ENCODE measurements around the gene ADAMTS20.

ADAMTS20 gene

DNA sequence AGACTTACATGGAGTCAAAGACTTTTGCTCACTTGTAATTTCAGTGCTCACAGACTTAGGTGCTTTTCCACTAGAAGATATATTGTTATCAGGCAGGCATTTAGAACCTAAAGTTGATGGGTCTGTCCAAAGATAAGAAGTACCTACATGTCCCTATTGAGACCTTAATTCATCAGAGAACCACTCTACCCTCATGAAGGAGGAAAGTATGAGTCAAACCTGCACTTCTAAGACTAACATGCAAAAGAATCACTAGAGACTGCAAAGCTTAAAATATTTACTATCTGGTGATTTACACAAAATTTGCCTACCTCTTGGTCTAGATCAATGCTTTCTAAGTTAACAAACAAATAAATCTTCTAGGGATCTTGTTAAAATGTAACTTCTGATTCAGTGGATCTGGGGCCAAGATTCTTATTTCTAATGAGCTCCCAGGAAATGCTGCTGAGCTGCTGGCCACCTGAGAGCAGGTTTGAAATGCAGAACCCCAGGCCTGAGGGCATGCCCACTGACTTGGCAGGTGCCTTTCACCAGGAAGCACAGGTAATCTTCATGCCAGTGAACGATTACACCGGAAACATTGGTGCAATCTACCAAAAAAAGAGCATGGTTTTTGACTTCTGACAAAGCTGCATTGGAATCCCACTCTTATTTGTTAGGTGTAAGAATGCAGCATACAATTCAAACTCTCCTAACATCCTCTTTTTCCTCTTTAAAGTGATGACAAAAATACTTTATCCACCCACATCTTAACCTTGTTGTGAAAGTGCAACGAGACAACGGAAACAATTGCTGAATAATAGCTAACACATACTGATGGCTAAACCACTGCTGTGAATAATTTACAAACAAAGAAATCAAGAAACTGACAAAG, 214.2 kb downstream of the ADAMTS20 start:
- WGBS, 2 experiments (ENCODE audit: insufficient coverage in 2 of 2) = 85 to 87% methylated on average over 2 of the region's 4 CpGs
- Histone ChIP-seq H3K36me3 (ENCODE audit: control insufficient read depth, insufficient read depth, low read length) (no peaks in the 10 kb centered on the region), H3K27ac (ENCODE audit: low read depth, low read length, severe bottlenecking) (no peak overlapping the region), H3K9me3 (ENCODE audit: control insufficient read depth, low read length) (no peaks in the 10 kb centered on the region), H3K4me3 (ENCODE audit: extremely low read depth, insufficient read depth, low read length, poor library complexity, severe bottlenecking) (no peak overlapping the region), H3K4me1 (ENCODE audit: control insufficient read depth, insufficient read depth, low read length, poor library complexity, severe bottlenecking) (peaks cover 14% of the 10 kb centered on the region)

DNA sequence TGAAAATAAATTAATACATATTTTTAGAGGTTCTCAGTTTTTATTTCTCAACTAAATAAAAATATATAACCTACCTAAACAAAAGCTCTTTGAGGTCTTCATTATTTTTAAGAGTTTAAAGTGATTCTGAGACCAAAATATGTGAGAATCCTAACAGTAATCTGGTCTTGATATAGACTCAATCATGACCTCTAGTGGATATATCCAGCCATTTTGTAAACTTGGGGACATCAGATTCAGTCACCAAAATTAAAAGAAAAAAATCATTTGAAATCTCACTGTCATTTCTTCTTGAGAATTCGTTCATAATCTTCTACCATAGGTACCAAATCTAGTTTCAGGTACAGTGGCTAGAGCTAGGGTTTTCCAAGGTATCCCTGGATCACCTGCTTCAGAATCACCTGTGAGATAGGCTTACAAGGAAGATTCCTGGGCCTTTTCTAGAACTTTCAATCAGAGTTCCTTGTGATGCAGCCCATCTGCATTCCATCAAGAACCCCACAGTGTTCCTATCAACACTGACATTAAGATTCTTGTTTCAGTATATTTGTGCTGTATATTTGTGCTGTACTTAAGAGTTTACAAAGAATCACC, 214.9 kb downstream of the ADAMTS20 start:
- no peak overlapping the region for H3K27ac ChIP-seq (ENCODE audit: low read depth, low read length, severe bottlenecking)
- 0% methylated on average over 1 of the region's 1 CpG; no CpG with 5 or more reads in 1 of the 2 experiments for WGBS, 2 experiments (ENCODE audit: insufficient coverage in 2 of 2)
- no peaks in the 10 kb centered on the region for H3K9me3 ChIP-seq (ENCODE audit: control insufficient read depth, low read length)
- peaks cover 14% of the 10 kb centered on the region for H3K4me1 ChIP-seq (ENCODE audit: control insufficient read depth, insufficient read depth, low read length, poor library complexity, severe bottlenecking)
- H3K4me3 ChIP-seq (ENCODE audit: extremely low read depth, insufficient read depth, low read length, poor library complexity, severe bottlenecking) = no peak overlapping the region
- H3K36me3 ChIP-seq (ENCODE audit: control insufficient read depth, insufficient read depth, low read length) = no peaks in the 10 kb centered on the region

GRCh38 chr12:43333644-43334043, 218.4 kb downstream of the ADAMTS20 start:
- Histone ChIP-seq H3K27ac (ENCODE audit: low read depth, low read length, severe bottlenecking) (peak overlapping the region; percentile 70), H3K4me3 (ENCODE audit: extremely low read depth, insufficient read depth, low read length, poor library complexity, severe bottlenecking) (no peak overlapping the region), H3K36me3 (ENCODE audit: control insufficient read depth, insufficient read depth, low read length) (no peaks in the 10 kb centered on the region), H3K4me1 (ENCODE audit: control insufficient read depth, insufficient read depth, low read length, poor library complexity, severe bottlenecking) (peaks cover 14% of the 10 kb centered on the region), H3K9me3 (ENCODE audit: control insufficient read depth, low read length) (no peaks in the 10 kb centered on the region)
- WGBS, 2 experiments (ENCODE audit: insufficient coverage in 2 of 2) = 100% methylated on average over 2 of the region's 2 CpGs; no CpG with 5 or more reads in 1 of the 2 experiments

GRCh38 chr12:43332977-43333640, 218.9 kb downstream of the ADAMTS20 start:
- Histone ChIP-seq H3K4me1 (ENCODE audit: control insufficient read depth, insufficient read depth, low read length, poor library complexity, severe bottlenecking) (peaks cover 11% of the 10 kb centered on the region), H3K4me3 (ENCODE audit: extremely low read depth, insufficient read depth, low read length, poor library complexity, severe bottlenecking) (no peak overlapping the region), H3K9me3 (ENCODE audit: control insufficient read depth, low read length) (no peaks in the 10 kb centered on the region), H3K36me3 (ENCODE audit: control insufficient read depth, insufficient read depth, low read length) (no peaks in the 10 kb centered on the region), H3K27ac (ENCODE audit: low read depth, low read length, severe bottlenecking) (peak overlapping the region; percentile 70)
- 100% methylated on average over 1 of the region's 2 CpGs; no CpG with 5 or more reads in 1 of the 2 experiments for WGBS, 2 experiments (ENCODE audit: insufficient coverage in 2 of 2)

GRCh38 chr12:43331935-43332334, 220.1 kb downstream of the ADAMTS20 start:
- H3K9me3 ChIP-seq (ENCODE audit: control insufficient read depth, low read length) = no peaks in the 10 kb centered on the region
- 88 to 93% methylated on average over 1 to 3 of the region's 3 CpGs for WGBS, 2 experiments (ENCODE audit: insufficient coverage in 2 of 2)
- peaks cover 6% of the 10 kb centered on the region for H3K4me1 ChIP-seq (ENCODE audit: control insufficient read depth, insufficient read depth, low read length, poor library complexity, severe bottlenecking)
- no peak overlapping the region for H3K4me3 ChIP-seq (ENCODE audit: extremely low read depth, insufficient read depth, low read length, poor library complexity, severe bottlenecking)
- no peak overlapping the region for H3K27ac ChIP-seq (ENCODE audit: low read depth, low read length, severe bottlenecking)
- no peaks in the 10 kb centered on the region for H3K36me3 ChIP-seq (ENCODE audit: control insufficient read depth, insufficient read depth, low read length)

GRCh38 chr12:43329375-43329774, 222.6 kb downstream of the ADAMTS20 start:
- Histone ChIP-seq H3K4me3 (ENCODE audit: extremely low read depth, insufficient read depth, low read length, poor library complexity, severe bottlenecking) (no peak overlapping the region), H3K36me3 (ENCODE audit: control insufficient read depth, insufficient read depth, low read length) (no peaks in the 10 kb centered on the region), H3K9me3 (ENCODE audit: control insufficient read depth, low read length) (no peaks in the 10 kb centered on the region), H3K27ac (ENCODE audit: low read depth, low read length, severe bottlenecking) (no peak overlapping the region), H3K4me1 (ENCODE audit: control insufficient read depth, insufficient read depth, low read length, poor library complexity, severe bottlenecking) (peaks cover 6% of the 10 kb centered on the region)
- 100% methylated on average over 1 of the region's 1 CpG; no CpG with 5 or more reads in 1 of the 2 experiments for WGBS, 2 experiments (ENCODE audit: insufficient coverage in 2 of 2)

DNA sequence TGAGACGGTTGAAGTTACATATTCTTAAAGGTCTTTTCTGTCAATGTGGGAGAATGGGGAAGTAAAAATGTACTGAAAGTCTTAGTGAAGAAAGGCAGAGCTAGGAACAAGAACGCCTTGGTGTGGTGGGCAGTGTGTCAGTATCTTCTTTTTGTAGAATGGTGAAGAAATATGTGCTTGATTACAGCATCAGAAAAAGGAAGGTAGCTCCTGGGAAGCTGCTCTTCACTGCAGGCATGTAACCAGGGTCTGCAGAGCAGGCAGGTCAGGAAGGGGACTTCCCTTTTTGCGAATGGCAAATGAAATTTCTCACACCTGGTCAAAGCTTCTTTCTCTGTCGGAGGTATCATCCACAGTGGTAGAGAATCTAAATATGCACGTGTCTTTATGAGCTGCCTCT, 226.2 kb downstream of the ADAMTS20 start:
- Histone ChIP-seq H3K9me3 (ENCODE audit: control insufficient read depth, low read length) (no peaks in the 10 kb centered on the region), H3K27ac (ENCODE audit: low read depth, low read length, severe bottlenecking) (no peak overlapping the region), H3K4me3 (ENCODE audit: extremely low read depth, insufficient read depth, low read length, poor library complexity, severe bottlenecking) (no peak overlapping the region), H3K4me1 (ENCODE audit: control insufficient read depth, insufficient read depth, low read length, poor library complexity, severe bottlenecking) (no peaks in the 10 kb centered on the region), H3K36me3 (ENCODE audit: control insufficient read depth, insufficient read depth, low read length) (no peaks in the 10 kb centered on the region)
- WGBS, 2 experiments (ENCODE audit: insufficient coverage in 2 of 2) = 83 to 90% methylated on average over 3 of the region's 5 CpGs

DNA sequence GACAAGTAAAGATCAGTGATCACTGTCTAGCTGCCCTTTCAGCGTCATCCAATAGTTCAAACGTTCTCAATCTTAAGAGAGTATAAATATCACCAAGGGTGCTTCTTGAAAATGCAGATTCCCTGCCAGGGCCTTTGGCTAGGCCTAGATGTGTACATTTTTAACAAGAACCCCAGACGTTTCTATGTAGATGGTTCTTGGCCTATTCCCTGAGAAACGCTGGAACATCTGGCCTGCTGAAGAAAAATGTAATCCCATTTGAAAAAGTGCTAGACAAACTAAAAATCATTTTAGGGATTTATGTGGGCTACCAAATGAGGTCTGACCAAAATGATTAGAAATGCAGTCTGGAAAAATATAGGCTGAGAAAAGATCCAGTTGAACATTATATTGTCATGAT, 231.7 kb downstream of the ADAMTS20 start:
- WGBS, 2 experiments (ENCODE audit: insufficient coverage in 2 of 2) = 86 to 91% methylated on average over 4 of the region's 4 CpGs
- H3K9me3 ChIP-seq (ENCODE audit: control insufficient read depth, low read length) = no peaks in the 10 kb centered on the region
- H3K4me3 ChIP-seq (ENCODE audit: extremely low read depth, insufficient read depth, low read length, poor library complexity, severe bottlenecking) = no peak overlapping the region
- no peaks in the 10 kb centered on the region for H3K4me1 ChIP-seq (ENCODE audit: control insufficient read depth, insufficient read depth, low read length, poor library complexity, severe bottlenecking)
- H3K27ac ChIP-seq (ENCODE audit: low read depth, low read length, severe bottlenecking) = no peak overlapping the region
- no peaks in the 10 kb centered on the region for H3K36me3 ChIP-seq (ENCODE audit: control insufficient read depth, insufficient read depth, low read length)

- Histone ChIP-seq H3K9me3 (ENCODE audit: control insufficient read depth, low read length) (no peaks in the 10 kb centered on the region), H3K27ac (ENCODE audit: low read depth, low read length, severe bottlenecking) (no peak overlapping the region), H3K4me1 (ENCODE audit: control insufficient read depth, insufficient read depth, low read length, poor library complexity, severe bottlenecking) (no peaks in the 10 kb centered on the region), H3K4me3 (ENCODE audit: extremely low read depth, insufficient read depth, low read length, poor library complexity, severe bottlenecking) (no peak overlapping the region), H3K36me3 (ENCODE audit: control insufficient read depth, insufficient read depth, low read length) (no peaks in the 10 kb centered on the region)
- 91 to 94% methylated on average over 2 of the region's 4 CpGs for WGBS, 2 experiments (ENCODE audit: insufficient coverage in 2 of 2)
Observed at GRCh38 chr12:43318021-43318420, 234.0 kb downstream of the ADAMTS20 start.

- H3K27ac ChIP-seq (ENCODE audit: low read depth, low read length, severe bottlenecking) = no peak overlapping the region
- H3K4me3 ChIP-seq (ENCODE audit: extremely low read depth, insufficient read depth, low read length, poor library complexity, severe bottlenecking) = no peak overlapping the region
- no peaks in the 10 kb centered on the region for H3K4me1 ChIP-seq (ENCODE audit: control insufficient read depth, insufficient read depth, low read length, poor library complexity, severe bottlenecking)
- no peaks in the 10 kb centered on the region for H3K36me3 ChIP-seq (ENCODE audit: control insufficient read depth, insufficient read depth, low read length)
- H3K9me3 ChIP-seq (ENCODE audit: control insufficient read depth, low read length) = no peaks in the 10 kb centered on the region
- no CpG with 5 or more reads among the region's 3 CpGs for WGBS, 2 experiments (ENCODE audit: insufficient coverage in 2 of 2)
Observed at GRCh38 chr12:43317156-43317555, 234.8 kb downstream of the ADAMTS20 start.
